ENCODE data around the gene ATP12A. TPM values are rescaled to one million over a fixed set of nuclear protein-coding genes. Genes with fewer than 3 reads are reported as not detected.

Gene ATP12A
- total RNA-seq: not detected
- long read RNA-seq: 0 reads

DNA sequence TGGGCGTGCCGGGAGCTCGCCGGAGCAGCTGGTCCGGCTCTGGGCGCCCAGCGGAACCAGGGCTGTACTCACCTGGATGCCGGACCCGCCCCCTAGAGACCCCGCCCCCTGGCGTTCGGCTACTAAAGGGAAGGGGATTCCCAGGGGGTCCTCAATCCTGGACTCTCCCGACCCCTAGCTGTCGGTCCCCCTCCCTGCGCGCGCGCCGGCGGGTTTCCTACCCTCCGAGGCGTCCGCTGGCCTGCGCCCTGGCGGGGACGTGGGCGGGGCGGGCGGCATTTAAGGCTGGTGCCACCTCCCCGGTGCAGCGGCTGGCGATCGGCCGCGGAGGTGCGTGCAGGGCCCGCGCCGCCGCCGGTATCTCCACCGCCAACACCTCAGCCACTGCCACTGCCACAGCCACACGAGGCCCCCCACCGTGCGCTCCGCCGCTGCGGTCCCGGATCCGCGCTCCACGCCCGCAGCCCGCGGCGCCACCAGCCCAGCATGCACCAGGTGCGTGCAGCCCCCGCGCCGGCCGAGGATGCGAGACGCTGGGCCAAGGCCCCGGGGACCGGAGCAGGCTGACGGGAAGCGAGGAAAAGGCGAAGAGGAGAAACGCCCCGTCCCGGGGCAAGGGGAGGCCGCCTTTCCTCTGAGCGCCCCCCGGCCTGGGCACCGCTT is at the start of gene ATP12A:
Gene ATP12A, plus strand, starts transcription at position 151 of the 663 bp plus-strand sequence. Its CDS starts 336 bp downstream, at position 487.
- DNase-seq (ENCODE audit: low spot score): peak; percentile 86

DNA sequence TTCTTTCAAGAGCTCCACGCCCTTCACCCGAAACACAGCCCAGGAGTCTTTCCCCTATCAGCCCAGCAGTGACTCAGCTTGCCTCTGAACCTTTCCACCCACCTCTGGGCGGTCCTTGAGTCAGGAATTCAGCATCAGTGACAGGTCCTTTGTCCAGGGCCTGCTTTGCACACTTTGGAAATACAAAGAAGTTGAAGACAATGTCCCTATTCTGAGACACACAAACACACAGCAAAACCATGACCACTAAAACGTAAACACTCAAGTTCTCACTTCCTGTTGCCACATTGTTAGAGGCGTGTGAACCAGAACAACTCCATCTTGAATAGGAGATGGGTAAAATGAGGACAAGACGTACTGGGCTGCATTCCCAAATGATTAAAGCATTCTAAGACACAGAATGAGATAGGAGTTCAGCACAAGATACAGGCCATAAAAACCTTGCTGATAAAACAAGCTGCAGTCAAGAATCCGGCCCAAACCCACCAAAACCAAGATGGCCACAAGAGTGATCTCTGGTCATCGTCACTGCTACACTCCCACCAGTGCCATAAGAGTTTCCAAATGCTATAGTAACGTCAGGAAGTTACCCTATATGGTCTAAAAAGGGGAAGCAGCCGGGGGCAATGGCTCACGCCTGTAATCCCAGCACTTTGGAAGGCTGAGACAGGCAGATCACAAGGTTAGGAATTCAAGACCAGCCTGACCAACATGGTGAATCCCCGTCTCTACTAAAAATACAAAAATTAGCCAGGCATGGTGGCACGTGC is 49.2 kb upstream of the ATP12A start:
- no peak for DNase-seq (ENCODE audit: low spot score)

DNA sequence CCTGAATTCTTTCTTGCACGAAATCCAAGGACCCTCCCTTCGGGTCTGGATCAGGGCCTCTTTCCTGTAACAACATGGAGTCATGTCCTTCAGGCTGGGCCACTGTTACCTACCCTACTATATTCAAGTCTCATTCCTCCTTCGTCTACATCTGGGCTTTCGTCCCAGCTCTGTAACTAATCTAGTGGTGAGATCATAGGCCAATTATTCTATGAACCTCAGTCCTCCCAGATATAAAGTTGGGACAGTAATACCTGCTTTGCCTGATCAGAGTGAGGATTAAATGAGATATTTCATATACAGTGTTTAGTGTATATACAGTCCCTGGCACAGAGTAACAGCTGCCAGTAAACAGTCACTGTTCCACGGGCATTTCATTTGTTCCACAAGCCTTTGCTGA is 48.3 kb upstream of the ATP12A start:
- DNase-seq (ENCODE audit: low spot score): no peak

DNA sequence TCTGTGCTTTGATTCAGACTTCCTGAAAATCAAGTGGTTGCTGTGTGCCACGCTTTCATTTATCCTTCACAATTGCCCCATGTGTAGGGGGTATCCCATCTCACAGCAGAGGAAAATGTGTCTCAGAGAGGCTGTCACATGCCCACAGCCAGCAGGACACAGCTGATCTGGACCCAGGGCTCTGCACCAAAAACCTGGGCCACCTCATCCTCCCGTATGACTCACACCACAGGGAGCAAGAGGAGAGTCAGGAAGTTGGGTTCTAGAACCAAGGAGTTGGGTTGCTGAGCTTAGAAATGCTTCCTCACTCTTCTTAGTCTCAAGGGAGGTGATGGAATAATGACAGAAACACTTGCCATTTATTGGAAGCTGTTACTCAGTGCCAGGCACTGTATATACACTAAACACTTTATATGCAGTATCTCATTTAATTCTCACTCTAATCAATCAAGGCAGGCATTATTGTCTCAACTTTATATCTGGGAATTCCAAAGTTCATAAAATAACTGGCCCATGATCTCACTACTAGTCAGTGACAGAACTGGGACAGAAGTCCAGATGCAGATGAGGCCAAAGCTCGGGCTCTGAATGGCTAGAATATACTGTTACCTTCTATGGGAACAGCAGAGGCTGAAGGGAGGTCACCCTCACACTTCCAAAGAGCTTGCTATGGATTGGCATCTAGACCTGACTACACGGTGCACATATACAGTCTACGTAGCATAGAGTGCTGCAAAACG is 47.7 kb upstream of the ATP12A start:
- DNase-seq (ENCODE audit: low spot score): no peak

DNA sequence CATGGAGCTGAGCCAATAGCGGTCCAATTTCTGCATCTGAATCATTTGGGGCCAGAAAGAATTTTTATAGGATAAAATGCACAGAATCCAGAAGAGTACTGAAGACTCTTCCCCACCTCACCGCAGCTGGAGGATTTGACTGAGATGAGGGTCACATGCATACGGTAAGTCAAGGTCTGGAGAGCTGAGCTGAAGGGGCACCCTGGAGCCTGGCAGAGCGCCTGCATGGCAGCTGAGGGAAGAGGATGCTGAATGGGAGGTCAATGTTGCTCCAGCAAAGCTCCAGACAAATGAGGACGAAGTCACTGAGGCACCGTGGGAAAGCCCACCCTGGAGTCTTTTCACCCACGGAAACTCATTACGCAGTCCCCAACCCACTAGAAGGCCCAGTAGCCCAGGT is 43.4 kb upstream of the ATP12A start:
- no peak for DNase-seq (ENCODE audit: low spot score)

DNA sequence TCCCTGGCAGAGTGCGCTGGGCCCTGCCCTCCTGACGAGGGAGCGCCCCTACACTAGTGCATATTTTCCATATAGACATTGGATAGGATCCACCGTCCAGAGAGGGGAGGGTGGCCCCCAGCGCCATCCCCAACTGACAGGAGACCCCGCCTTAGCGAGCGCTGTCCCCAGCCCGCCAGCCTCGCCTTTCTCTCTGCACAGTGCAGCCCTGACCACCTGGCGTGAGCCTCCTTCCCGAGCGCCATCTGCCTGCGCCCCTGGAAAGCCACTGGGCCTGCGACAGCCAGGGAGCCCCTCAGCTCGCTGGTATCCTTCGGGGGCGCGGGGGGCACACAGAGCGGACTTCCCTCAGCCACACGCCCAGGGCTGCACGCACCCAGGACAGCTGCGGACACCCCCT is 42.1 kb upstream of the ATP12A start:
- DNase-seq (ENCODE audit: low spot score): no peak

DNA sequence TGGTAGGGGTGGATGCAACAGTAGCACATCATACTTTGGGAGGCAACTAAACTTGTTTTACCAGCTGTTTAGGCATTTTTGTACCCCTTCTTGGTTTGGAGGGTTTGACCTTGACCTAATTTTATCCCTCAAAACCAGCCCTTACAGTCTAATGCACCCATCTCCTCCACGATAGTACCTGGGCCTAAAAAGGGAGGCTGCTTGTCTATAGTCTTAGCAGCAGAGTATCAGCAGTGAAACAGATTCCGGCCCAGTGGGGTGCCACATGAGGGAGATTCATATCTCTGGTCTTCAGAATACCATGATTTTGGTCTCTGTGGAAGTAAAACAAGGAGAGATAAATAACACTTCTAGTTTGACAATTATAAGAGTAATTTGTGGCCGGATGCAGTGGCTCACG is 39.5 kb upstream of the ATP12A start:
- no peak for DNase-seq (ENCODE audit: low spot score)

DNA sequence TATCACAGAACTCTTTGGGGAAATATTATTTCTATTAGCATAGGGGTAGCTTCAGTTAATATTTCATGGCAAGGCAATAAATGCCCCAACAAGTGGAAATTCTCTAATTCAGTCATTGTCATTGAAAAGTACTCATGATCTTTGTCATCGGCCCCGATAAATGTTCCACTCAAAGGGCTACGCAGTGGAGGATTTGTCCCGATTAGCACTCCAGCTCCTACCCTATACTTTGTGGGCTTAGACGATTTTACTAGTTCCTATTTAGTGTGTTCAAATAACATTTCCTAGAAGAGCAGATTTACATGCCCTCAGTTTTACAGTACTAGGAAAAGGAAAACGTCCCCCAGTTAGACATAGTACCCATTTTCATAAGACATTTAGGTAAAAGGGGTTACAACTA is 38.0 kb upstream of the ATP12A start:
- DNase-seq (ENCODE audit: low spot score): no peak

DNA sequence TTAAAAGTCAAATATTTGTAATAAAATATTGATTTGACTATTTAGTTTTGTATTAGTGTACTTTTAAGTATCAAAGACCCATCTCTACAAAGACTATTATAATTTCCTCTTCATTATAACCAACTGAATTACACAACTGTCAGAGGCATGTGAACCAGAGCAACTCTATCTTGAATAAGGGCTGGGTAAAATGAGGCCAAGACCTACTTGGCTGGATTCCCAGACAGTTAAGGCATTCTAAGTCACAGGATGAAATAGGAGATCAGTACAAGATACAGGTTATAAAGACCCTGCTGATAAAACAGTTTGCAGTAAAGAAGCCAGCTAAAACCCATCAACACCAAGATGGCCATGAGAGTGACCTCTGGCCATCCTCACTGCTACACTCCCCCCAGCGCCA is 36.2 kb upstream of the ATP12A start:
- no peak for DNase-seq (ENCODE audit: low spot score)

DNA sequence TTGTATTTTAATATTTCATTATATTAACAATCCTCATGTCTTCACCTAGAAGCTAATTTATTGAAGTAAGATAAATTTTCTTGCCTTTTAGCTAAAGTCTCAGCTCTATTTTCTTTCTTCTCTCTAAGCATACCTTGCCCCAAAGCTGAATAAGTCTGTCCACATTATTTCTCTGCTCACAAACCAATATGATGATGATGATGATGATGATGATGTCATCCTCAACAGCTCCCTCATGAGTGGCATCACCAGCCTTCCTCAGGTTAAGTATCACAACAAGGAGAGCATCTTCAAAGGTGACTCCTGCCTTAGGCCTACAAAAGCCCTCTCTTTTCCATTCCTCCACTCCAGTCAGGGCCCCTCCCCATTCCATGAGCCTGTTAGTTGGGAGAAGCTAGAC is 31.9 kb upstream of the ATP12A start:
- no peak for DNase-seq (ENCODE audit: low spot score)

DNA sequence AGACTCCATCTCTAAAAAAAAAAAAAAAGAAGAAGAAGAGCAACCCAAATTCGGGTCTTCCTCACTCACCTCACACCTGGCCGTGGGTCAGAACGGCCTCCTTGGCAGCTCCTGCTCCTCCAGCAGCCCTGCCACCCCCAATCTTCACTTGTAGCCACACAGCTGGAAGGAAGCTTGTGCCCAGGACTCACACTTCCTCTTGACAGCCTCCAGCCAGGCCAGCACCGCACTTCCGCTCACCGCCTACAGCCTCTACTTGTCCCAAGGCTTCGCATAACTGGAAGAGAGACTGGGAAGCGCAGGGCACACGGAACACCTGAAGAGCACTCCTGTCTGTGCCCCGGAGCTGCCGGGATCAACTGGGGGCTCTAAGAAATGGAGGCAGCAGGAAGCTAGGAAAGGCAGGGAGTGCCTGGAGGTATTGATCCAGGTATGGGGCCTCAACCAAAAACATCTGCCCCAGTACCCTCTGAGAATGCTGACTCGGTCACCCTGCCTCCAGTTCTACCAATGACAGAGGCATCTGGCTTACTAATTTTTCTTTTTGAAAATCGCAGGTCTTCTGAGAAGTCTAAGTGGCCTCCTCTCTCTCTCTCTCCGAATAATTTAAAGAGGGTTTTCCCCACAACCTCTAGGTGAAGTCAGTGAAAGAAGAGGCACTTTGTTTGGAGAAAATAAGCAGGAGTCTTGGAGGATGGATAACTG is 31.1 kb upstream of the ATP12A start:
- DNase-seq (ENCODE audit: low spot score): no peak

DNA sequence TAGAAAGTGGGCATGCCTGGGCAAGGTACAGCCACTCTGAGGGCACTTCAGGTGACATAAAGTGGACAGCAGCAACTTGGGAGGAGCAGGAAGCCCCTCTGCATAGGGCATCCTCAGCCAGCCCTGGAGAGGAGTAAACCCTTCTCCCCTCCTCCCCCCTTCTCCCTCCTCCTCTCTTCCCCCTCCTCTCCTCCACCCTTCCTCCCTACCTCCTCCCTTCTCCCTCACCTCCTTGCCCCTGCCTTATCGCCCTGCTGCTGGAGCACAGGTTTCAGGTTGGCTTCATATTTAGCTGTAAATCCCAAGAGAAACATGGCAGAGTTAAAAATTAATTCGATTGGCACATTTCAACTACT is 30.5 kb upstream of the ATP12A start:
- no peak for DNase-seq (ENCODE audit: low spot score)

DNA sequence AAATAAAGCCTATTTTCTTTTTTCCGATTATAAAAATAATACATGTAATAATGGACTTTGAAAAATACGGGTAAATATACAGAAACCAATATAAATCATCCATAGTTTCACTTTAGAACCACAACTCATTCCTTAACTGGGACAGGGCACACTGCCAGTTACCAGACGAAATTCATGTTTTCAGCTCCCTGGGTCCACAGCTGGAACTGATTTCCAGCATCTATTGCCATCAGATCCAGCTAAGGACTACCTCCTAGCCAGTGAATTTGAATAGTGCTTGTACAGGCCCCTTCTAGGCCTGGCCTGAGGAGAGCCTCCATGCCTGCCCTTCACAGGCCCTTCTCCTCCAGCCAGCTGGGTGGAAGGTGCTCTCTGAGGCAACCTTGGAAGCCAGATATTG is 30.0 kb upstream of the ATP12A start:
- no peak for DNase-seq (ENCODE audit: low spot score)

DNA sequence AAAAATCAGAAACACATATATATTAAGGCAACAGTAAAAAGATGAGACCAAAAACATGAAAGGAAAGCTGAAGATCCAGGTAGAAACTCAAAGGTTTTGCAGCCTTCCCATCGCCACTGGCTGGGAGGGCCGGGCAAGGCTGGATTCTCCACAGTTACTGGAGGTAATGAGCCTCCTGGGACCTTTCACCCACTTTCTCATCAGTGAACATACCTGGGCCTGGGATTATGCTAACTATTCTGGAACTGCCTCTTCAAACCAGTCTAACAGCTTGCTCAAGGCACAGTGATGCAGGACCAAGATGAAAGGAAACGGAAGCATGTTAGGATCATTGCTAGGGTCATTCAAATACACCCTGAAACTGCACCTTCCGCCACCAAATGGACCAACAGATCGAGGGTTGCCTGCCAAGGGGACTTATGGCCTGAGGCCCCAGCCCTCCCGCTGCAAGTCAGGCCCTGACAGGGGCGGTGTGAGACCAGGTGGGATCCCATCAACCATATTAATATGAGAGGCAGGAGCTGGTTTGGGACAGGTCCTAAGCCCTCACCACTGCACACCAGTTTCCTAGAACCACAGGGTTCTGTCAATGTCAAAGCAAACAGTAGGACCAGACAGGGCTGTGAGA is 28.4 kb upstream of the ATP12A start:
- no peak for DNase-seq (ENCODE audit: low spot score)

DNA sequence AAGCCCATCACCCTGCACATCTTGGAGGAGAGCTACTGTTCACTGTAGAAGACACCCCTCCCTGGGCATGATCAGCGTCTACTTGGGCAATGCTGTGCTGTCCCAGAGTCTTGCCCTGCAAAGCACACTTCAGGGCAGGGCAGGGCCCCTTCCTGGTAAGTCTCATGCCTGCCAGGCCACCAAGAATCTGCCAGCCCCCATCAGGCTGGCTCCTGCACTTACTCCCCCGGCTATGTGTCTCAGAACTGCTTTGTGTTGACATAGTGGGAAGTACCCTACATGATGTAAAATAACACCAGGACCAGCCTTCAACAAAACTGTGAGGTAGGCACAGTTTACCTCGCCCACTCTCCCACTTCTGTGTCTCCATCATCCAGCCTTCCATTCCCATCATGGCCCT is 27.8 kb upstream of the ATP12A start:
- no peak for DNase-seq (ENCODE audit: low spot score)

DNA sequence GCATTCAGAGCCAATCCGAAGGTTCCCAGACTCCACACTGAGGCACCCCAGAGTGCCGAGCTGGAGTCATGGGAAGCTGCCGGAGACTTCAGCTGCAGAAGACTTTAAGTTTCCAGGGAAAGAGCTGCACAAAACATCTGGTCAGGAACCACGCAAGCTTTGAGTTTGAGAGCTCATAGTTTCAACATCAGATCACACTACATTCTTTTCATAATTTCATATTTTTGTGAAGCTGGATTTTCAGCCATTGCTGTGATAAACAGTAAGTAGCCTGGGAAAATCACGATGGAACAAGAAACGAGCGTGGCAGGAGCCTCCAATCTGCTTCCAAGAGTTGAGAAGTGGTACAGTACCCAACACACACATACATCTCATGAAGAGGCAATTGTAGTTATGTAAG is 25.5 kb upstream of the ATP12A start:
- no peak for DNase-seq (ENCODE audit: low spot score)

DNA sequence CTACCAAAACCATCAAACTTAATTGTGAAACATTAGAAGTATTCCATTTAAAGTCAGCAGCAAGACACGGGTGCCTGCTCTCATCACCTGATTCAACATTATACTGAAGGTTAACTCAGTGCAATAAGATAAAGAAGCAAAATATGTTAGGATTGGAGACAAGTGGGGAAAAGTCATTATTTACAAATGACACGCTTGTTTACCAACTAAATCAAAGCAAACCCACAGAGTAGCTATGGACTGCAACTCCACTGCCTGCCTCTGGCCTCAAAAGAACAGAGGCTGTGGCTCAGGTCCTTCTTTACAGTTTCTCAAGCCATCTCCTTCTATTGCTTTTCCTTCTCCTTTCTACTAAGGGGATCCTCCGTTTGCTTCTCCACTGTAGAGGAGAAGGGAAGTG is 21.0 kb upstream of the ATP12A start:
- DNase-seq (ENCODE audit: low spot score): no peak

DNA sequence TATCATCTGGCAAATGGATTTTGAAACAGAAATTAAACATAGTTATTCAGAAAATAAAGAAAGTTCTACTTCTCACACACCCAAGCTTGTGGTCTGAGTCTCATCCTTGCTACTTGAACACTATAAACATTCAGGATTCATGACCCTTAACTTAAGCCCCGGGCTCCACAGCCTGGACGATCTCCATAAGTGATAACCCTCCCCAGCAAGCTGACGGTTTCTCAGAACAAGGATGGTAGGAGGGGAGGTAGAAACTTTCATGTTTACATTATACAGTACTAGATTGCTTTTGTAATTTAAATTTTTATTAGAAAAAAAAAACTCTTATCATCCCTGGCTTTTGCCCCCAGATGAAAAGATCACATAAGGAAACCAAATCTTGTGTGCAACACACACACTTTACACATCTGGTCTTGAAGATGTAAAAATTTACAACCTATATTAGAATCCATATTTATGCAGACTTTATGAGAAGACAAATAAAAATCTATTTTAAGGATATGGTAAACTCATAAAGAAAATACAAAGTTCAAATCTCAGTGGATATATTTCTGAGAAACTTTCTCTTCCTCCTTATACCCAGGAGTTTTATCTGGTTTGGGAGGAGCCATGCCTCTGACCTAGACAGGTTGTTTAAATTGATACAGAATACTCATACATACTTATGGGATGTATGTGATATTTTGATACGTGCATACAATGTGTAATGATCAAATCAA is 20.0 kb upstream of the ATP12A start:
- no peak for DNase-seq (ENCODE audit: low spot score)

DNA sequence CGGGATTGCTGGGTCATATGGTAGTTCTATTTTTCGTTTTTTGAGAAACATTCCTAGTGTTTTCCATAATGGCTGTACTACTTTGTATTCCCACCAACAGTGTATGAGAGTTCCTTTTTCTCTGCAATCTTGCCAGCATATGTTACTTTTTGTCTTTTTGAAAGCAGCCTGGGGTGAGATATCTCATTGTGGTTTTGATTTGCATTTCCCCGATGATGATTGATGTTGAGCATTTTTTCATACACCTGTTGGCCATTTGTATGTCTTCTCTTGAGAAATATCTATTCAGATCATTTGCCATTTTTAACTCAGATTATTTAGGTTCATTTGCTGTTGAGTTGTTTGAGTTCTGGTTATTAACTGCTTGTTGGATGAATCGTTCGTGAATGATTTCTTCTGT is 18.5 kb upstream of the ATP12A start:
- DNase-seq (ENCODE audit: low spot score): no peak

DNA sequence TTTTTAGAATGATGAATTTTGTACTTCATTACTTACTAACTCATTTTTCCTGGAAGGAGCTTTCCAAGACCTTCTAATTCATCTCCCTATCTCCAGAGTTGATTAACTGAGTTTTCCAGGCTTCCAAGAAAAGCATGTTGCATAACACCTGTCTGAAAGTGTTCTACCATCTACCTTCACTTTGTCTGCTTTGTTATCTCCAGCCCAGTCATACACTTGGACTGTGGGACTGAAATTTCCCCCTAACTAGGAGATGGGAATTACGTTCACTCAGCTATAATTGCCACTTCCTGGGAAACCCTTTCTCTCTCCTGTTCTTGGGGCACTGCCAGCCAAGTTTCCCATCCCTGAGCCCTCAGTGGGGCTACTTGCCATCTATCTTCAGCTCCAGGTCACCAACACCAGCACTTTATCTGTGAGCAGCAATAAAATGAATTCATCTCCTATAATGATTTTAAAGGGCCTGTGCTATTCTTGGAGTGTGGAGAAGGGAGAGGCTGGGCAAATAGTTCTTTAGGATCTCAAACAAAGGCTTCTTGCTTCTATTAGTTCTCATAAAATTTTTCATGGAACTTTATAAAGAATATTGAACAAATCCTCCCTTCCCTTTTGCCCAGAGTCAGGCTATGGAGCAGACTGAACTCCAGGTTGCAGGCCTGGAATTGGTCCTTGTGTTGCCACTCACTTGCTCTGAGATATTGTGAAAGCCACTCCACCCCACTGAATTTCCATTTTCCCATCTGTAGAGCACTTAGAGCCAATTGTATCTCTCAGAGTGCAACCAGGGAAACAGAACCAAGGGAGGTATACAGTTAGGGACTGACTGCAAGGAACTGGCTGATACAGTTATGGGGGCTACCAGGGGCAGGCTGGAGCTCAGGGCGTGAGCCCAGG is 17.8 kb upstream of the ATP12A start:
- DNase-seq (ENCODE audit: low spot score): no peak
